Neuron (in vitro differentiated cells): Measurements from ENCODE around the gene HRH4.

ENCODE experiments used
- H2AFZ ChIP-seq: one replicate; pipeline ENCODE4 v1.6.1; 2013; ENCODE audit warnings: low read depth, mild to moderate bottlenecking, inconsistent platforms, low read length, moderate library complexity
- H3K27me3 ChIP-seq: one replicate; pipeline ENCODE4 v1.6.1; 2013; ENCODE audit warnings: low read length; ENCODE audit not compliant: insufficient read depth
- H3K36me3 ChIP-seq: one replicate; pipeline ENCODE4 v1.6.1; 2013; ENCODE audit warnings: low read length; ENCODE audit not compliant: insufficient read depth
- H3K4me1 ChIP-seq: one replicate; pipeline ENCODE4 v1.6.1; 2013; ENCODE audit warnings: low read length; ENCODE audit not compliant: insufficient read depth
- H3K4me3 ChIP-seq: 2 replicates; pipeline ENCODE4 v1.5.1; 2013; ENCODE audit warnings: mild to moderate bottlenecking, low read length, moderate library complexity
- H3K9me3 ChIP-seq: one replicate; pipeline ENCODE4 v1.6.1; 2013; ENCODE audit warnings: low read length

Gene HRH4

GRCh38 chr18:24500217-24500616 is 39.8 kb downstream of the HRH4 start:
- H3K36me3 ChIP-seq = no peaks in the 10 kb centered on the region
- no peaks in the 10 kb centered on the region for H3K4me1 ChIP-seq
- no peaks in the 10 kb centered on the region for H3K27me3 ChIP-seq
- H3K9me3 ChIP-seq = no peaks in the 10 kb centered on the region
- H3K4me3 ChIP-seq = no peak overlapping the region
- no peak overlapping the region for H2AFZ ChIP-seq

- no peak overlapping the region for H2AFZ ChIP-seq
- H3K4me3 ChIP-seq = no peak overlapping the region
- H3K9me3 ChIP-seq = no peaks in the 10 kb centered on the region
- H3K4me1 ChIP-seq = no peaks in the 10 kb centered on the region
- H3K36me3 ChIP-seq = no peaks in the 10 kb centered on the region
- H3K27me3 ChIP-seq = no peaks in the 10 kb centered on the region
These were observed 40.3 kb downstream of the HRH4 start for GRCh38 chr18:24500766-24501165.

DNA sequence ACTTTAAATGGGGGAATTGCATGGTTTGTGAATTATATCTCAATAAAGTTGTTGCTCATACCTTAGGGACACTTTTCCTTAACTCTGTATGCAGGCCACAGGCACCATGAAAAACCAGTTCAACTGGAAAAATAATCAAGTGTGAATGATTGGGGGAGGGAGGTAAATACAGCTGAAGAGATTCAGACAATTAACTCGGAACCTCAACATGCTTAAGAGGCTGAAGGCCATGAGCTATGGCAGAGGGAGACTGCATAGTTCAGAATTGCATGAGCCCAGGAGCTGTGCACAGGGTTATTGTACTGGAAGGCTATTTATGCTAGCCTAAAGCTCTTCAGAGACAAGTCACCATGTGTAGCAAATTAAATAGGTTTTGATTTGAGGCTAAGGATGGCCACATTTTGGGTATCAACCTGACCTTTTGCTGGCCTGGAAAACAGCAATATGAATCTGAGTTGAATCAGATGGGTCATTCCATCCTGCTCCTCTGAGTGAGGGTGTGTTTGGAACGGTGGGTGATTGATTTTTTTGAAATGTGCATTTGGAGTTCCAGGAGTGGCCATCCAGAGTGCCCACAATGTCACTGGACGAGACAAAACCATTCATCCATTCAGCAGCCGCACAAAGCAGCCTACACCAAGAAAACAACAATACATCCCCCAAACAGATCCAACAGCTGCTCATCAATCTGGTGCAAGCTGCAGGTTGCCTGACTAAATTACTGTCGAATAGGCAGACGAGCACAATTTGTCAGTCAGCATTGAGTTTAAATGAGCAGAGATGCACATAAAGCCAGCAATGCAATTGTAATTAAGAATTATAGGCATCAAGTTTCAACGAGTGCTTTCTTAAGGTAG is 42.5 kb downstream of the HRH4 start:
- H3K27me3 ChIP-seq = no peaks in the 10 kb centered on the region
- H3K4me1 ChIP-seq = no peaks in the 10 kb centered on the region
- H2AFZ ChIP-seq = no peak overlapping the region
- no peak overlapping the region for H3K4me3 ChIP-seq
- H3K9me3 ChIP-seq = no peaks in the 10 kb centered on the region
- no peaks in the 10 kb centered on the region for H3K36me3 ChIP-seq

DNA sequence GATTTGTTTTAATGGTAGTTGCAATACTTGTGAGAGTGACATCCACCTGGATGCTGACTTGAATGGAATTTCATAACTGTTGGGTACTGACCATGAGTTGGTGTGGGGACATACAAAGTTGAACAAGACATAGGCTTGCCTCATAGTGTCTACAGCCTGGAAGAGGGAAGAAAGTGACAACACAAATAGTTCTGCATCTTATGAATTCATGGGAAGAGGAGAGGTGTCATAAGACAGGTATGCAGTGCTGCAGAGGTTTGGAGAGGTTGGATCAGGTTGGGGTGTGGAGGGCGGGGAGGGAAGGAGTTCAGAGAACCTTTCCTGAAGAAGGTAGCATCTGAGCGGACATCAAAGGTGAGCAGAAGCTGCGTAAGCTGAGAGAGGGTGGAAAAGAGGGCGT is 44.0 kb downstream of the HRH4 start:
- H2AFZ ChIP-seq = no peak overlapping the region
- H3K9me3 ChIP-seq = no peaks in the 10 kb centered on the region
- H3K36me3 ChIP-seq = no peaks in the 10 kb centered on the region
- no peaks in the 10 kb centered on the region for H3K4me1 ChIP-seq
- no peaks in the 10 kb centered on the region for H3K27me3 ChIP-seq
- no peak overlapping the region for H3K4me3 ChIP-seq

- Histone ChIP-seq H3K4me1 (peaks cover 4% of the 10 kb centered on the region), H2AFZ (no peak overlapping the region), H3K36me3 (no peaks in the 10 kb centered on the region), H3K27me3 (no peaks in the 10 kb centered on the region), H3K4me3 (no peak overlapping the region), H3K9me3 (no peaks in the 10 kb centered on the region)
These were observed 45.7 kb downstream of the HRH4 start for GRCh38 chr18:24506175-24506574.

GRCh38 chr18:24509435-24509834 is 49.0 kb downstream of the HRH4 start:
- Histone ChIP-seq H3K4me1 (peaks cover 4% of the 10 kb centered on the region), H3K9me3 (no peaks in the 10 kb centered on the region), H3K4me3 (no peak overlapping the region), H3K36me3 (no peaks in the 10 kb centered on the region), H3K27me3 (no peaks in the 10 kb centered on the region), H2AFZ (no peak overlapping the region)

DNA sequence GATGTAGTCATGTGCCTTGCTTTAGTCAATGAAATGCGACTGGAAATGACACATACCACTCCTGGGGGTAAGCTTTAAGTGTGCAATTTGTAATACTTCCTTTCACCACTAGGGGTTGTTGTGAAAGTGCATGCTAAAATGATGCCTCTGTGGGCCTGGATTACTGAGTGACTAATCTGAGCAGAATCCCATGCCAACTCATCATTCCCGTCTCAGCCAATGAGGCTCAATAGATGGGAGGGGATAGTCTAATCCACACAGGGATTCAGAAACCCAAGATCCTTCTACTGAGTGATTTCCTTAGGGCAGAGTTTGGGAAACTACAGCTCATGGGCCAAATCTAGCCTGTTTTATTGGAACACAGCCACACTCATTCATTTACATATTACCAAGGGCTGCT is 54.0 kb downstream of the HRH4 start:
- Histone ChIP-seq H3K4me1 (peaks cover 4% of the 10 kb centered on the region), H2AFZ (no peak overlapping the region), H3K4me3 (no peak overlapping the region), H3K36me3 (no peaks in the 10 kb centered on the region), H3K9me3 (no peaks in the 10 kb centered on the region), H3K27me3 (no peaks in the 10 kb centered on the region)

GRCh38 chr18:24515721-24516120 is 55.3 kb downstream of the HRH4 start:
- no peak overlapping the region for H3K4me3 ChIP-seq
- peaks cover 5% of the 10 kb centered on the region for H3K4me1 ChIP-seq
- no peaks in the 10 kb centered on the region for H3K36me3 ChIP-seq
- no peaks in the 10 kb centered on the region for H3K9me3 ChIP-seq
- no peak overlapping the region for H2AFZ ChIP-seq
- H3K27me3 ChIP-seq = no peaks in the 10 kb centered on the region

DNA sequence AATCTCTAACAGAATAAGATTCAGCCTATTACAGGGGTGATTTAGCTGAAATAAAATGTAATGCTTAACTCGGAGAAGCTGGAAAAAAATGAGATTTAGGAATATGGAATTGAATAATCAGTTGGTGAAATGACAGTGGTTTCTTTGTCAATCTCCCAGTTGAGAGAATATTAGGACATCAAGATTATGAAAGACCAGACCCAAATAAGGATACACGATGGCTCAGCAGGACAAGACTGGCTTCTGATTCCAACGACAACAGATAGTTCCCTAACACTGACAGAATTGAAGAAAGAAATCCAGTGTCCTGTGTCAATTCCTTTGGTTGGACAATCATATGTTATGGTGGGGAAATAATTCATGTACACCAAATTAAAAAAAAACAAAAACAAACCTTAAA is 55.8 kb downstream of the HRH4 start:
- no peak overlapping the region for H3K4me3 ChIP-seq
- H3K36me3 ChIP-seq = no peaks in the 10 kb centered on the region
- H3K27me3 ChIP-seq = no peaks in the 10 kb centered on the region
- no peaks in the 10 kb centered on the region for H3K9me3 ChIP-seq
- no peak overlapping the region for H2AFZ ChIP-seq
- peaks cover 10% of the 10 kb centered on the region for H3K4me1 ChIP-seq

- no peak overlapping the region for H3K4me3 ChIP-seq
- no peaks in the 10 kb centered on the region for H3K27me3 ChIP-seq
- no peak overlapping the region for H2AFZ ChIP-seq
These were observed 57.1 kb downstream of the HRH4 start for GRCh38 chr18:24517554-24517953.

DNA sequence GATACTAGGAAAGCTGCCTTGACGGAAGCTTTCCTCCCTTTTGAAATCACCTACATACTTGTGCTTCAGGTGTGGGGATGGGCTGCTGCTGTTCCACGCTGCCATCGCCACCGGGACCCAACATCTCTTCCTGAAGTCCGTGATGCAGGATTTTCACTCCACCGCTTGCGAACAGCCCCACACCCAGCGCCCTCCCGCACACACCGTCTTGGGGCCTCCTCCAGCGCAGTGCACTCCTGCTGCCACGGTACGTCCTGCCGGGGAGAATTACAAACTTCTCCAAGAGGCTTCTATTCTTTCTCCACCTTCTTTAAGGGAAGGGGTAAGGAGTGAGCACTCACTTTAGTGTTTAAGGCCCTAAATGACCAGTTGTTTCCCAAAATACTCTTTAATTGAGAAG is 58.2 kb downstream of the HRH4 start:
- H3K9me3 ChIP-seq = no peaks in the 10 kb centered on the region
- no peak overlapping the region for H3K4me3 ChIP-seq
- peaks cover 10% of the 10 kb centered on the region for H3K4me1 ChIP-seq
- no peaks in the 10 kb centered on the region for H3K36me3 ChIP-seq
- H3K27me3 ChIP-seq = no peaks in the 10 kb centered on the region
- no peak overlapping the region for H2AFZ ChIP-seq

More at GRCh38 chr18:24517554-24517953, 57.1 kb downstream of the HRH4 start:
- Histone ChIP-seq H3K36me3 (no peaks in the 10 kb centered on the region), H3K9me3 (no peaks in the 10 kb centered on the region), H3K4me1 (peaks cover 10% of the 10 kb centered on the region)
